Gastroesophageal sphincter (tissue), 3 donors: ENCODE results near the gene CHRM2.

ENCODE experiments used
- CTCF ChIP-seq, 4 experiments: fragments of 200-600 bp in 2 of 4; fragments of 450-650 bp in 2 of 4; sonication (generic) in 1 of 4; IDR thresholded peaks; one replicate each; pipeline ENCODE4 v1.5.1; 2017 to 2019; ENCODE audit warnings: antibody characterized with exemption in 4 of 4, mild to moderate bottlenecking in 2 of 4, moderate library complexity in 2 of 4
- EP300 ChIP-seq: sonication (generic); formaldehyde crosslinking; IDR thresholded peaks from one replicate; pipeline ENCODE4 v1.6.1; 2017; ENCODE audit warnings: antibody characterized with exemption, mild to moderate bottlenecking
- POLR2A ChIP-seq, 2 donors: fragments of 450-650 bp; IDR thresholded peaks; one replicate each; pipeline ENCODE4 v1.6.1; 2017; ENCODE audit warnings: antibody characterized with exemption in 2 of 2, mild to moderate bottlenecking in 2 of 2, moderate library complexity in 1 of 2

- no peak for TF ChIP-seq CTCF (IDR thresholded peaks at IDR 0.05)
- TF ChIP-seq POLR2A (IDR thresholded peaks at IDR 0.05) = no peak
- no peak for TF ChIP-seq EP300
These were observed at the start of gene CHRM2 for GRCh38 chr7:136868496-136869000.
